ENCODE measurements around the gene SLC12A5. TPM values are rescaled to one million over a fixed set of nuclear protein-coding genes. Genes with fewer than 3 reads are reported as not detected.

SLC12A5 gene
- total RNA-seq, 4 donors from 2014 or later: not detected

DNA sequence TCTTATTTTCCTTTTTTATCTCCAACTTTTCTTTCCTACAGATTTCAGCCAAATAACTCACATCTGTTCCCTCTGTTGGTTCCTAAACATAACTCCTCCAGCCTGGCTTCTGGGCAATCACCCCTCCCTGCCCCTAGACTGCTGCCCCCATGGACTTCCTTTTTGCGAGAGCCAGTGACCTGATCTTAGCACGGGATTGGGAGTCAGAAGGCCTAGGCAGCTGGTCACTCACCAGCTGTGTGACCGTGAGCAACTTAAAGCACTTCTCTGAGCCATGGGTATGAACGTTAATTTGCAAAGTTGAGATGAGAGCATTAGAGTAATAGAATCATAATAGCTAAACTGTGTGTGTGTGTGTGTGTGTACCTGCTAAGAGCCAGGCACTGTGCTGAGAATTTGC, 24.8 kb upstream of the SLC12A5 start:
- TF ChIP-seq, protein P1, sequence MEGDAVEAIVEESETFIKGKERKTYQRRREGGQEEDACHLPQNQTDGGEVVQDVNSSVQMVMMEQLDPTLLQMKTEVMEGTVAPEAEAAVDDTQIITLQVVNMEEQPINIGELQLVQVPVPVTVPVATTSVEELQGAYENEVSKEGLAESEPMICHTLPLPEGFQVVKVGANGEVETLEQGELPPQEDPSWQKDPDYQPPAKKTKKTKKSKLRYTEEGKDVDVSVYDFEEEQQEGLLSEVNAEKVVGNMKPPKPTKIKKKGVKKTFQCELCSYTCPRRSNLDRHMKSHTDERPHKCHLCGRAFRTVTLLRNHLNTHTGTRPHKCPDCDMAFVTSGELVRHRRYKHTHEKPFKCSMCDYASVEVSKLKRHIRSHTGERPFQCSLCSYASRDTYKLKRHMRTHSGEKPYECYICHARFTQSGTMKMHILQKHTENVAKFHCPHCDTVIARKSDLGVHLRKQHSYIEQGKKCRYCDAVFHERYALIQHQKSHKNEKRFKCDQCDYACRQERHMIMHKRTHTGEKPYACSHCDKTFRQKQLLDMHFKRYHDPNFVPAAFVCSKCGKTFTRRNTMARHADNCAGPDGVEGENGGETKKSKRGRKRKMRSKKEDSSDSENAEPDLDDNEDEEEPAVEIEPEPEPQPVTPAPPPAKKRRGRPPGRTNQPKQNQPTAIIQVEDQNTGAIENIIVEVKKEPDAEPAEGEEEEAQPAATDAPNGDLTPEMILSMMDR (IDR thresholded peaks at IDR 0.05): no peak
- no peak for TF ChIP-seq POLR2A (IDR thresholded peaks at IDR 0.05)
- H3K9me3 ChIP-seq: no peaks in the 10 kb centered on the region
- no peaks in the 10 kb centered on the region for H3K36me3 ChIP-seq
- no peaks in the 10 kb centered on the region for H3K27me3 ChIP-seq
- H3K27ac ChIP-seq: no peak overlapping the region
- peaks cover 0 to 25% (median 12%) of the 10 kb centered on the region in 4 donors for H3K4me1 ChIP-seq
- H3K4me3 ChIP-seq: no peak overlapping the region
- no peak for DNase-seq

DNA sequence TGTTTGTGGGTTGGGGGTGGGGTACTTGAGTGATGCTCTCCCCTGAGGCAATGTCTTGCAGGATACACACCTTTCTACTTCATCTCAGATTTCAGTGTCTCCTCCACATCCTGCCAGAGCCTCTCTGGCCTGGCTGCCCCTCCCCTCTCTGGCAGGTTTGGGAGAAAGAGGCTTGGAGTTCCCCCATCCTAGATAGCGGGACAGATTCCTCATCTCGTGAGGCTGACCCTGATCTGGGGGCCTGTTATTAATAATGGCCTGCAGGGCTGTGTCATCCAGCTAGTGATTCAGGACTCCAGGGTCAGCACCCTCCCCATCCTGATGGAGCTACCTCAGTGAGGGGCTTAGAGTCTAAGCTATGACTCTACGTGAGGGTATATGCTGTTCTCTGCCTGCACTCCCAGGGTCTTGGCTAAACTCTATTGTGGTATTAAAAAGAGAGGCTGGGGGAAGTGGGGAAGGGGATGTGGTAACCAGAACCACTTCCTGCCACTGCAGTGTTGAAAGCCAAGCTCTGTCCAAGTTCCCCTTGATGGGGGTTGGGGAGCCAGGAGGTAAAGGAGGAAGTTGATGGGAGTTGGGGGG, 24.0 kb upstream of the SLC12A5 start:
- Histone ChIP-seq H3K4me1 (peaks cover 0 to 25% (median 12%) of the 10 kb centered on the region in 4 donors), H3K27me3 (no peaks in the 10 kb centered on the region), H3K9me3 (no peaks in the 10 kb centered on the region), H3K27ac (peak overlapping the region in 1 of 4 donors; percentile 42), H3K36me3 (no peaks in the 10 kb centered on the region), H3K4me3 (peak overlapping the region in 1 of 4 donors; percentile 16)
- DNase-seq: peak in 2 of 3 donors; percentile 81 to 86
- TF ChIP-seq, protein P1 (IDR thresholded peaks at IDR 0.05): no peak
- TF ChIP-seq POLR2A (IDR thresholded peaks at IDR 0.05): no peak

DNA sequence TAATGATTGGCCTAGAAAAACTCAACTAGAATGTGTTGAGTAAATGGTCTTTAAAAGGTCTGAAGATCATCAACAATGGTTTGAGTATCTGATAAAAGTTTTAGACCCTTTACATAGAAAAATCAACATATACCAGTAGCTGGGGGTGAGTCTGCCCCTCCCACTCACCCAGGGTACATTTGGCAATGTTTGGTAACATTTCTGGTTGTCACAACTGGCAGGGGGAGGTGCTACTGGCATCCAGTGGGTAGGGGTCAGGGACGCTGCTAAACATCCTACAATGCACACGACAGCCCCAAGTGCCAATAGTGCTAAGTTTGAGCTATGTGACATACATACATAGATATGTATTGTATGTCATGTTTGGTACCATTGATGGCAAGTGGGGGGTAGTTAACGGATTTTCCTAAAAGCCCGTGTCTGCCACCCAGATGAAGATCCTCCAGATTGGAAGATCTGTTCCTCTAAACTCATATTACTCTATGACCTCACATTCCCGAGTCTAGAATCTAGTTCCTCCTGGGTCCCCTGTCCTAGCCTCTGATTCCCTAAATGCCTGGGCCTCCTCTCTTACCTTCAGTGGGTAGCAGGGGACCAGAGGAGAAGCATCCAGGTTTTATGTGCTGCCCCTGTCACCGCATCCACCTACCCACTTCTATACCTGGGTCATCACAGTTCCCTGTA, 22.9 kb upstream of the SLC12A5 start:
- Histone ChIP-seq H3K9me3 (no peaks in the 10 kb centered on the region), H3K27me3 (peaks cover 0 to 8% of the 10 kb centered on the region in 2 donors), H3K4me1 (peaks cover 0 to 28% (median 12%) of the 10 kb centered on the region in 4 donors), H3K36me3 (no peaks in the 10 kb centered on the region), H3K4me3 (no peak overlapping the region), H3K27ac (no peak overlapping the region)
- DNase-seq: no peak
- no peak for TF ChIP-seq POLR2A (IDR thresholded peaks at IDR 0.05)

DNA sequence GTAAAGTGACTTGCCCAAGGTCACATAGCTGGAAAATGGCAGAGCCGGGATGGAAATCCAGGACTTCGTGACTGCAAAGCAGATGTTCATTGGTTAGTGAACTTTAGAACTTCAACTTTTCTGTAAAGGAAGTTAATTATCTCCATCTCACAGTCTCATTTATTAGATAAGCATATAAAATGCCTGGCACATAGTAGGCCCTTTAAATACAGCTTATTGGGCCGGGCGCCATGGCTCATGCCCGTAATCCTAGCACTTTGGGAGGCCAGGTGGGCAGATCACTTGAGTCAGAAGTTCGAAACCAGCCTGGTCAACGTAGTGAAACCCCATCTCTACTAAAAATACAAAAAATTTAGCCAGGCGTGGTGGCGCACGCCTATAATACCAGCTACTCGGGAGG, 22.1 kb upstream of the SLC12A5 start:
- Histone ChIP-seq H3K27me3 (peaks cover 0 to 16% of the 10 kb centered on the region in 2 donors), H3K4me1 (peaks cover 0 to 34% (median 12%) of the 10 kb centered on the region in 4 donors), H3K36me3 (no peaks in the 10 kb centered on the region), H3K9me3 (no peaks in the 10 kb centered on the region), H3K4me3 (no peak overlapping the region), H3K27ac (no peak overlapping the region)
- DNase-seq: no peak
- no peak for TF ChIP-seq POLR2A (IDR thresholded peaks at IDR 0.05)

DNA sequence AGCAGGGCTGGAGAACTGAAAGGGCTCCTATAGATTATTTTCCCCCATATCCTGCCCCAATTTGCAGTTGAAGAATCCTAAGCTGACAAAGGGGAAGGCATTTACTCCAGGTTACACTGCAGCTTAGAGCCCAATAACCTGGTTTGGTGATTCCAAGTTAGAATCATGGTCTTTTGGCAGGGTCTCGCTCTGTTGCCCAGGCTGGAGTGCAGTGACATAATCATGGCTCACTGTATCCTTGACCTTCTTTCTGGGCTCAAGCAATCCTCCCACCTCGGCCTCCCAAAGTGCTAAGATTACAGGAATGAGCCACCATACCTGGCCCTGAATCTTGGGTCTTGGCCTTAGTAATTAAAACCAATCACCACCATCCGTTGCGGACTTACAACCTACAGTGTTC, 21.3 kb upstream of the SLC12A5 start:
- TF ChIP-seq, protein P1 (IDR thresholded peaks at IDR 0.05): no peak
- no peak for TF ChIP-seq POLR2A (IDR thresholded peaks at IDR 0.05)
- peaks cover 0 to 23% of the 10 kb centered on the region in 2 donors for H3K27me3 ChIP-seq
- H3K27ac ChIP-seq: no peak overlapping the region
- DNase-seq: no peak
- H3K9me3 ChIP-seq: no peaks in the 10 kb centered on the region
- no peak overlapping the region for H3K4me3 ChIP-seq
- H3K36me3 ChIP-seq: no peaks in the 10 kb centered on the region
- peaks cover 0 to 36% (median 12%) of the 10 kb centered on the region in 4 donors for H3K4me1 ChIP-seq

DNA sequence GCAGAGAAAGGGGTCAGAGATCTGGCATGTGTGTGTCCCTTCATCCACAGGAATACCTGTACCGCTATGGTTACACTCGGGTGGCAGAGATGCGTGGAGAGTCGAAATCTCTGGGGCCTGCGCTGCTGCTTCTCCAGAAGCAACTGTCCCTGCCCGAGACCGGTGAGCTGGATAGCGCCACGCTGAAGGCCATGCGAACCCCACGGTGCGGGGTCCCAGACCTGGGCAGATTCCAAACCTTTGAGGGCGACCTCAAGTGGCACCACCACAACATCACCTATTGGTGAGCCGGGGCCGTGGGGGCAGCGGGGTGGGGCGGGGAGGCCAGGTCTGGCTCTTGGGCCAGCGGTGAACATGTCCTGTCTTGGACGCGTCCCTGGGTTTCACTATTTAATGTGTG, 19.2 kb upstream of the SLC12A5 start:
- Histone ChIP-seq H3K27me3 (peaks cover 0 to 30% of the 10 kb centered on the region in 2 donors), H3K36me3 (no peaks in the 10 kb centered on the region), H3K4me1 (peaks cover 0 to 38% (median 14%) of the 10 kb centered on the region in 4 donors), H3K4me3 (no peak overlapping the region), H3K27ac (no peak overlapping the region), H3K9me3 (no peaks in the 10 kb centered on the region)
- DNase-seq: no peak
- TF ChIP-seq, protein P1 (IDR thresholded peaks at IDR 0.05): no peak

All from Peyer's patch (tissue), 4 donors.